GM12801 (cell line): ENCODE measurements around the gene LZTFL1.

Experiments
- CTCF ChIP-seq: IDR thresholded peaks from one replicate; pipeline ENCODE4 v1.5.1; 2011; ENCODE audit warnings: control low read depth; ENCODE audit not compliant: insufficient read length; ENCODE audit errors: extremely low read depth

Gene LZTFL1

GRCh38 chr3:45817831-45818522 is 23.9 kb downstream of the LZTFL1 start:
- TF ChIP-seq CTCF = no peak

GRCh38 chr3:45816544-45816943 is 25.4 kb downstream of the LZTFL1 start:
- TF ChIP-seq CTCF = no peak

- no peak for TF ChIP-seq CTCF
Observed at GRCh38 chr3:45814322-45814721, 27.6 kb downstream of the LZTFL1 start.

- TF ChIP-seq CTCF = no peak
Observed at GRCh38 chr3:45807681-45808540, 34.0 kb downstream of the LZTFL1 start.

- no peak for TF ChIP-seq CTCF
Observed at GRCh38 chr3:45807133-45807532, 34.8 kb downstream of the LZTFL1 start.

GRCh38 chr3:45806072-45806471 is 35.8 kb downstream of the LZTFL1 start:
- TF ChIP-seq CTCF = no peak

- TF ChIP-seq CTCF = no peak
Observed at GRCh38 chr3:45803252-45803935, 38.5 kb downstream of the LZTFL1 start.
